Myocyte (in vitro differentiated cells): Measurements from ENCODE around the gene UFC1. TPM values are rescaled to one million over a fixed set of nuclear protein-coding genes. Genes with fewer than 3 reads are reported as not detected.

Experiments
- DNase-seq: peaks from one replicate; pipeline ENCODE4 v3.0.0-alpha.2; 2012; ENCODE audit warnings: low read depth
- total RNA-seq: library from RNA; depleted of rRNA; stranded (reverse); fragments of >200 nt; gene quantifications from 2 replicates; pipeline ENCODE4 v1.2.3, GENCODE V29; 2014

Gene UFC1
- total RNA-seq, 1 donor from 2014 or later, result 78.5 TPM

GRCh38 chr1:161133220-161133740 lies 20.5 kb upstream of the UFC1 start:
- no peak for DNase-seq

- peak; percentile 35 for DNase-seq
Measured at GRCh38 chr1:161137881-161138280, 15.9 kb upstream of the UFC1 start.

GRCh38 chr1:161138431-161138830 lies 15.3 kb upstream of the UFC1 start:
- no peak for DNase-seq

DNA sequence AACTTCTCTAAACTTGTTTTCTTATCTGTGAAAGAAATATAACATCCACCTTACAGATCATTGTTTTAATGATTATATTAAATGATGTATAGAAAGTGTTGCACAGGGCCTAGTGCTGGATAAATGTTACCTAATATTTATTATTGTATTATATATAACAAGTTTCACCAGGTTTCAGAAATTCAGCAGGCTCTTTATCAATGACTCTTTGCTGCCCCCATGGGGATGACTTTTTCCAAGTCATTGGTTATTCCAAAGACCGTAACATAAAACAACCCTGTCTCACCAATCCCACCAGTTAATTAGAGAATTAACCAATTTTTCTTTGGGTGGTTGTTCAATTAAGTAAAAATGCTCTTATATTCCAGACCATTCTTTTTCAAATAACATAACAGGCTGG lies 14.0 kb upstream of the UFC1 start:
- peak; percentile 57 for DNase-seq

DNA sequence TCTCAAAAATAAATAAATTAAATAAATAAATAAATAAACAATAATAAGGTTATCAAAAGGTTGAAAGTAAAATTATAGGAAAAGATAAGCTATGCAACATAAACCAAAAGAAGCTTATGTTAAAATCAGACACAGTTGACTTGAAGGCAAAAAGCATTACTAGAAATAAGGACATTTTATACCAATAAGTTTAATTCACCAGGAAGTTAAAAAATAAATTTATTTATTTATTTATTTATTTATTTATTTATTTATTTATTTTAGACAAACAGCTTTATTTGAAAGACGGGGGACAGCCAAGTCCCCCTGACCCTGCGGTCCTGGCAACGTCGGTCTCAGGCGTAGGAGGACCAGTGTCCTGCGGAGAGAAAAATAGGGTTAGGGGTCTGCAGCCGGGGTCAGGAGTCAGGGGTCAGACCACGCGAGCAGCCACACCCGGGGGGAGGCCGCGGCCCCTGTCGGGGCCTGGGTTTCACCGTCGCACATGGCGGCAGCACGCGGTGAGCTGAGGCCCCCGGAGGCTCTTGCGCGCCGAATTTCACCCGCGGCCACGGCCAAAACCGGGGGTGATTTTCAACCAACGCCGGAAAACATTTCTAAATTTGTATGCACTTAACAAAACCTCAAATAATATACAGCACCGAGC lies 12.9 kb upstream of the UFC1 start:
- no peak for DNase-seq

GRCh38 chr1:161145832-161146231 lies 7.9 kb upstream of the UFC1 start:
- no peak for DNase-seq

DNA sequence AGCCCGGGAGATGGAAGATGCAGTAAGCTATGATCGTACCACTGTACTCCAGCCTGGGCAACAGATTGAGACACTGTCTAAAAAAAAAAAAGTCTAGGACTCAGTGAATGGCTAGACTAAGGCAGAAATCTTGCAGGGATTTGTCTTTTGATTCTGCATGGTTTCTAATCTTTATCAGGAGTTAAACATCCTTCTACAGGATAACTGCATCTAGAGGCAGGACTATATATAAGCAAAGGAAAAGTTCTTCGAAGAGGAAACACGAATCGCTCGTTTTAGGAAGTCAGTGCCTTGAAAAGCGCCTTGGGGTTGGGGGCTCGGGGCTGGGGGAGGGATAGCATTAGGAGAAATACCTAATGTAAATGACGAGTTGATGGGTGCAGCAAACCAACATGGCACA lies 602 bp upstream of the UFC1 start:
- DNase-seq, result no peak

DNA sequence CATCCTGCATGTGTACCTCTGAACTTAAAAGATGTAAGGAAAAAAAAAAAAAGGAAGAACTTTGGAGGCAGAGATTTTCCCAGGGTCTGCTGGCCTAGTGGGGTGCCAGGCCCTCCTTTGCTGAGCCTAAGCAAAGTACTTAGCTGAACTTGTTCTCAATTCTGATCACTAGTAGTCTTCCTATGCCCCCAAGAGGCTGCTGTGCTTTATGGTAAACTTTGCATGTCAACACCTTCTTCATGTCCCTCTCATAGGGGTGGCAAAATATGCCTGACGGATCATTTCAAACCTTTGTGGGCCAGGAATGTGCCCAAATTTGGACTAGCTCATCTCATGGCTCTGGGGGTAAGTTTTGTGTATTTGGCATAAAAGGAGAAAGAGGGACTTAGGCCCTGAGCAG lies 4.1 kb downstream of the UFC1 start:
- DNase-seq, result no peak

DNA sequence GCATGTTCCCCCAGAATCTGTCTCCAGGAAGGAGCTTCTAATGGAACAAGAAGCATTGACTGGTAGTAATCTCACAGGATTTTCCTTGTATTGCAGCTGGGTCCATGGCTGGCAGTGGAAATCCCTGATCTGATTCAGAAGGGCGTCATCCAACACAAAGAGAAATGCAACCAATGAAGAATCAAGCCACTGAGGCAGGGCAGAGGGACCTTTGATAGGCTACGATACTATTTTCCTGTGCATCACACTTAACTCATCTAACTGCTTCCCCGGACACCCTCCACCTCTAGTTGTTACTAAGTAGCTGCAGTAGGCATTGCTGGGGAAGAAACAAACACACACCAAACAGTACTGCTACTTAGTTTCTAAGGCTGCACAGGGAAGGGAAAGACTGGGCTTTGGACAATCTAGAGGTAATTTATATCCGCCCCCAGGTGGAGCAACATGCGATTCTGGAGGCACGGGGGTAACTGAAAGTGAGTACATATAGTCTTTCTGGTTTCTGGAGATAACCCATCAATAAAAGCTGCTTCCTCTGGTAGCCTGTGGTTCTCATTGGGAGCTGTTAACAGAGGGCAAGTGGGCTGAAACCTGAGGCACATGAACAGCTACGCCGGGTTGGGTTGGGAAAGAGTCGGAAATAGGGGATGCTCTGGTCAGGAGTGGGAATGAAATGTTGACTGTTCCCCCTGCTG lies 4.7 kb downstream of the UFC1 start:
- DNase-seq, result no peak

- DNase-seq, result peak; percentile 93
Measured at GRCh38 chr1:161159087-161159912, 5.5 kb downstream of the UFC1 start, which contains the start of gene USP21. USP21 (plus strand) TSS chr1:161159500; CDS start chr1:161160641, 1,141 bp downstream.

GRCh38 chr1:161159913-161160243 lies 6.1 kb downstream of the UFC1 start:
- no peak for DNase-seq

DNA sequence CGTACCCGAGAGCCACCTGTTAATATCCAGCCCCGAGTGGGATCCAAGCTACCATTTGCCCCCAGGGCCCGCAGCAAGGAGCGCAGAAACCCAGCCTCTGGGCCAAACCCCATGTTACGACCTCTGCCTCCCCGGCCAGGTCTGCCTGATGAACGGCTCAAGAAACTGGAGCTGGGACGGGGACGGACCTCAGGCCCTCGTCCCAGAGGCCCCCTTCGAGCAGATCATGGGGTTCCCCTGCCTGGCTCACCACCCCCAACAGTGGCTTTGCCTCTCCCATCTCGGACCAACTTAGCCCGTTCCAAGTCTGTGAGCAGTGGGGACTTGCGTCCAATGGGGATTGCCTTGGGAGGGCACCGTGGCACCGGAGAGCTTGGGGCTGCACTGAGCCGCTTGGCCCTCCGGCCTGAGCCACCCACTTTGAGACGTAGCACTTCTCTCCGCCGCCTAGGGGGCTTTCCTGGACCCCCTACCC lies 6.9 kb downstream of the UFC1 start:
- DNase-seq, result no peak

GRCh38 chr1:161161652-161162051 lies 7.9 kb downstream of the UFC1 start:
- no peak for DNase-seq

DNA sequence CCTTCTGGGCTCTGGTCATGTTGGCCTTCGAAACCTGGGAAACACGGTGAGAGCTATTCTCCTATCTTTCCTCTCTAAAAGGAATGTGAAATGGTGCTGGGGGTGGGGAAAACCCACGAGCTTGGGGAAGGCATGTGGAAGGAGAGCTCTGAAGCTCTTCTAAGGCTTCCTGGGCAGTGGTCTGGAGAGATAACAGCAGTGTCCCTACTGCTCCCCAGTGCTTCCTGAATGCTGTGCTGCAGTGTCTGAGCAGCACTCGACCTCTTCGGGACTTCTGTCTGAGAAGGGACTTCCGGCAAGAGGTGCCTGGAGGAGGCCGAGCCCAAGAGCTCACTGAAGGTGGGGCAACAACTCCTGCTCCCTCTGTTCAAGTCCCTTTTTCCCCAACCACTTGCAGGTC lies 8.3 kb downstream of the UFC1 start:
- no peak for DNase-seq

GRCh38 chr1:161162806-161163205 lies 9.0 kb downstream of the UFC1 start:
- DNase-seq, result no peak

GRCh38 chr1:161163793-161164192 lies 10.0 kb downstream of the UFC1 start:
- DNase-seq, result no peak

DNA sequence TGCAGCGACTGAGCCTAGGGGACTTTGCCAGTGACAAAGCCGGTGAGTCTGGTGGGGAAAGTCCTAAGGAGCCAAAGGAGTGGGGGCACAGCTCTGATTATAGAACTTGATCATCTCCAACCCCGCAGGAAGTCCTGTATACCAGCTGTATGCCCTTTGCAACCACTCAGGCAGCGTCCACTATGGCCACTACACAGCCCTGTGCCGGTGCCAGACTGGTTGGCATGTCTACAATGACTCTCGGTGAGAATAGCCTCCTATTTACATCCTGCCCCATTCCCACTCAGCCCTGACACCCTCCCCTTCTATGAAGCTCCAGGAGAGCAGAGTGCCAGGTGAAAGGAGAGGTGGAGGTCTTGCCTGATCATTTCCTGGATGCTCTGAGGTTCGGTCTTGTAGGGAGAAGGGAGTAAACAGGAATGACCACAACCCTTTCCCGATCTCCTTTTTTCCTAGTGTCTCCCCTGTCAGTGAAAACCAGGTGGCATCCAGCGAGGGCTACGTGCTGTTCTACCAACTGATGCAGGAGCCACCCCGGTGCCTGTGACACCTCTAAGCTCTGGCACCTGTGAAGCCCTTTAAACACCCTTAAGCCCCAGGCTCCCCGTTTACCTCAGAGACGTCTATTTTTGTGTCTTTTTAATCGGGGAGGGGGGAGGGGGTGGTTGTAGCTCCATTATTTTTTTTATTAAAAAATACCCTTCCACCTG lies 11.3 kb downstream of the UFC1 start:
- no peak for DNase-seq

GRCh38 chr1:161165742-161166668 lies 12.2 kb downstream of the UFC1 start, which contains the start of gene PPOX:
PPOX (plus strand) TSS chr1:161166426; CDS start chr1:161166848, 422 bp downstream.
- peak; percentile 99 for DNase-seq

GRCh38 chr1:161166669-161167548 lies 13.1 kb downstream of the UFC1 start:
- no peak for DNase-seq
